NCI-H524 (cell line): Measurements from ENCODE around the gene KIFC1.
A peak's percentile ranks its signal among the peaks of the same experiment; 100 is the strongest.

Experiments used
- DNase-seq, 2 experiments: peaks; one replicate each; lab custom pipeline; 2025; lab: John Stamatoyannopoulos, UW

The KIFC1 gene

DNA sequence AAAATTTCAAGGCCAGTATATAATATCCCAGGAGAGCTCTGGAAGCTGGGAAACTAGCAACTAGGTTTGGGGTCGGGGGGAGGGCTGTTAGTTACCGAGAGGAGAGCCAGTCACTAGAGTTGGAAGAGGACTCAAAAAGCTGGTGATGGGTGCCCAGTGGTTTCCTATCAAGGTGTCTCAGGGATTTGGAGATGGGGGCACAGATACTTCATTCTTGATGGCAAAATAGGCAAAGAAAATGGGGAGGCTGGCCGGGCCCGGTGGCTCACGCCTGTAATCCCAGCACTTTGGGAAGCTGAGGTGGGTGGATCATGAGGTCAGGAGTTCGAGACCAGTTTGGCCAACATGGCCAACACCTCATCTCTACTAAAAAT is 20.0 kb downstream of the KIFC1 start:
- no peak for DNase-seq

DNA sequence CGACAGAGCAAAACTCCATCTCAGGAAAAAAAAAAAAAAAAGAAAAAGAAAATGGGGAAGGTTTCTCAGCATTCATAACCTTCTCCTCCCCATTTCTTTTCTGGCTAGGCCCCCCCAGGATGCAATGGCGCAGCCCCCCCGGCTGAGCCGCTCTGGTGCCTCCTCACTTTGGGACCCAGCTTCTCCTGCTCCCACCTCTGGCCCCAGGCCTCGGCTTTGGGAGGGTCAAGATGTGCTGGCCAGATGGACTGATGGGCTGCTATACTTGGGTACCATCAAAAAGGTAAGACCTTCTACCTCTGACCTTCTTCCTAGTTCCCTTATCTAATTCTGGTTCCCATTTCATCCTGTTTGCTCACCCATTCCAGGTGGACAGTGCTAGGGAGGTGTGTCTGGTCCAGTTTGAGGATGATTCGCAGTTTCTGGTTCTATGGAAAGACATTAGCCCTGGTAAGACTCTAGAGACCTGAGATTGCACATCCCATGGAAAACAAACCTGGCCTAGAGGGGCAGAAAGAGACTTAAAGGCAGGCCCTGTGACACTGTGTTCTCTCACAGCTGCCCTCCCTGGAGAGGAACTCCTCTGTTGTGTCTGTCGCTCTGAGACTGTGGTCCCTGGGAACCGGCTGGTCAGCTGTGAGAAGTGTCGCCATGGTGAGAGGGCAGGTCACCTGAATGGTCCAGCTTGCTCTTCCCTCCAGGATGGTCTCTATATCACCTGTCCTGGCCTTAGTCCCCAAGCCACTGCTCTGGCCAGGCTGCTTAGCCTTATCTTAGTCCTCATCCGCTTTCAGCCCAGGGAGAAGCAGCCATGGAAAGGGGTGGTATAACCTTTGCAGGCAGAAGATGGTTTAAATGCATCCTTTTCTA is 20.8 kb downstream of the KIFC1 start:
- no peak for DNase-seq

DNA sequence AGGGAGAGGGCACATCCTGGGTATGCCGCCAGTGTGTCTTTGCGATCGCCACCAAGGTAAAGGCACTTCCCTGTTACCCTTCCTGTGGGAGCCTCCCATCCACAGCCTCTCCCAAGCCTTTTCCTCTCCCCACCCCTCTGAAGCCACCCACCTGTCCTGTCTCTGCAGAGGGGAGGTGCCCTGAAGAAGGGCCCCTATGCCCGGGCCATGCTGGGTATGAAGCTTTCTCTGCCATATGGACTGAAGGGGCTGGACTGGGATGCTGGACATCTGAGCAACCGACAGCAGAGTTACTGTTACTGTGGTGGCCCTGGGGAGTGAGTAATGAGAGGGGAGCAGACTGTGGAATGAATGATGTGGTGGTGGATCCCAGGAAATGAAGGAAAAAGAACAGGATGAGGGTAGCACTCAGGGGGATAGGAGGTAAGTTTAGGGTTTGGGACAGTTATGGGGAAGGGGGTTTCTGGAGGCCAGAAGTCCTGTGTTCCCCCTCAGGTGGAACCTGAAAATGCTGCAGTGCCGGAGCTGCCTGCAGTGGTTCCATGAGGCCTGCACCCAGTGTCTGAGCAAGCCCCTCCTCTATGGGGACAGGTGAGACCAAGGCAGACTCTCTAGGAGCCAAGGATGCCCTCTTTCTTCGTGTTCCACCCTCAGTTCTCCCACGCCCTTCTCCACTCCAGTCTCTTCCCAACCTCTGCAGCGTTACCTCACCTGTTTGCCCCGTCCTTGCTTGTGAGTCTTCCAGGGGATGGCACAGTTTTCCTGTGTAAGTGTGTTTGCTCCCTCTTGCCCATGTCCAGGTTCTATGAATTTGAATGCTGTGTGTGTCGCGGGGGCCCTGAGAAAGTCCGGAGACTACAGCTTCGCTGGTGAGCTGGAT is 21.9 kb downstream of the KIFC1 start:
- DNase-seq: no peak

DNA sequence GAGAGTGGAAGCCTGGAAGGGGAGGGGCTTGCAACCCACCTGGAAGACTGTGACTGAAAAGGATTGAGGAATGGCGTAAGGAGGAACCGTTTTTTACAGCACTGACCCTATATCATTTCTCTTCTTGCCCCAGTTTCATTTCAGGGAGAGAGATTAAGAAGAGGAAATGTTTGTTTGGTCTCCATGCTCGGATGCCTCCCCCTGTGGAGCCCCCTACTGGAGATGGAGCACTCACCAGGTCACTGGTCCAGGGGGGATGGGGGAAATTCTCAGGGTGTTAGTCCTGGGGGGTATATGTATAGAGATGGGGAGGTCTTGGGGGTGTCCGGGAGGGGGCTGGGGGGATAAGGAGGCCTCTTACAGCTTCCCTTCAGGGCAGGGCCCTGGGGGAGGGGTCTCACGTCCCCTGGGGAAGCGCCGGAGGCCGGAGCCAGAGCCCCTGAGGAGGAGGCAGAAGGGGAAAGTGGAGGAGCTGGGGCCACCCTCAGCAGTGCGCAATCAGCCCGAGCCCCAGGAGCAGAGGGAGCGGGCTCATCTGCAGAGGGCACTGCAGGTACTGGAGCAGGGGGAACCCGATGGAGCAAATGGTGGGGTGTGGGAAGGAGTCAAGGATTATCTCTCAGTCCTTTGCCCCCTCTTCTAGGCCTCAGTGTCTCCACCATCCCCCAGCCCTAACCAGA is 23.1 kb downstream of the KIFC1 start:
- no peak for DNase-seq

DNA sequence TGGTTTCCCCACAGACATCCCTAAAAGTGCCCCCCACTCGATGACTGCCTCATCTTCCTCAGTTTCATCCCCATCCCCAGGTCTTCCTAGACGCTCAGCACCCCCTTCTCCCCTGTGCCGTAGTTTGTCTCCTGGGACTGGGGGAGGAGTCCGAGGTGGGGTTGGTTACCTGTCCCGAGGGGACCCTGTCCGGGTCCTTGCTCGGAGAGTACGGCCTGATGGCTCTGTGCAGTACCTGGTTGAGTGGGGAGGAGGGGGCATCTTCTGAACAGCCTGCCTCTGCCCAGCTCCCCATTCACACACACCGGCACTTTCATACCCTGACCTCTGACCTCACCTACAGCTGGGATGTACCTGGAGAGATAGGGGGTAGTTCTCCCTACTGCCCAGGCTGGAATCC is 24.2 kb downstream of the KIFC1 start:
- no peak for DNase-seq

GRCh38 chr6:33416386-33417127 is 24.9 kb downstream of the KIFC1 start:
- no peak for DNase-seq

DNA sequence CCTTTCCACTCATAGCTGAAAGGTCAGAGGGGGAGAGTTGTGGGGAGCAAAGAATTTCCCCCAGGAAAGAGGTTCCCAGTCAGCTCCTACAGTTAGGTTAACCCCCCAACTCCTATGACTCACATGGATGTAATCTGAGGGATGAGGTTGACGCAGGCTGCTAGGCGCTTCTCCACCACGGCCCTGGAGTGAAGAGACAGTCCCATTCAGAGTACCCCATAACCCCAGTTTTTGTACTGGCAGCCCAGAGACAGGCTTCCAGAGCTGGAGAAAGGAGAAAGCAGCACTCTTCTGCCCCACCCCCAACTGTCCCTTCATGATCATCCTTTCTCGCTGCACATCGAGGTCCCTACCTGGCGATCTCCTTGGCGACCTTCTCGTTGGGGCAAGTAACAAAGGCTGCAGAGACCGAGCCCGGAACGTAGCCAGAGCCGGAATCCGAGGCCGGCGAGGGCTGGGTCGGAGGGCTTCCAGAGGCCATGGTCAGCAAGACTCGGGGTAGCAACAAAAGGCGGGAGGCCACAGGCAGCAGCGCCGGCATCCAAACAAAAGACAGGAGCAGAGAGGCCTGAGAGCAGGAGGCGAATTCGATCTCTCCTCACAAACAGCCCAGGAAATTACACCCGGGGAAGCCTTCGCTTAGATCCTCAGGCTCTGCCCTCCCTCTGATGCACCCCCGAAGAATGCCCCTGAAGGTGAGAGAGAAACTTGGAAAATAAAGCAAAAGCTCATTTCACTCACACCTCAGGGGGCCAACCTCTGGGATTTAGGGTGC is 25.7 kb downstream of the KIFC1 start:
- no peak for DNase-seq

- peak; percentile 99 for DNase-seq
These were observed 26.5 kb downstream of the KIFC1 start, which contains the start of gene CUTA for GRCh38 chr6:33417903-33418689. Gene CUTA (minus strand): TSS chr6:33418107. CDS start chr6:33418000, 107 bp downstream.

DNA sequence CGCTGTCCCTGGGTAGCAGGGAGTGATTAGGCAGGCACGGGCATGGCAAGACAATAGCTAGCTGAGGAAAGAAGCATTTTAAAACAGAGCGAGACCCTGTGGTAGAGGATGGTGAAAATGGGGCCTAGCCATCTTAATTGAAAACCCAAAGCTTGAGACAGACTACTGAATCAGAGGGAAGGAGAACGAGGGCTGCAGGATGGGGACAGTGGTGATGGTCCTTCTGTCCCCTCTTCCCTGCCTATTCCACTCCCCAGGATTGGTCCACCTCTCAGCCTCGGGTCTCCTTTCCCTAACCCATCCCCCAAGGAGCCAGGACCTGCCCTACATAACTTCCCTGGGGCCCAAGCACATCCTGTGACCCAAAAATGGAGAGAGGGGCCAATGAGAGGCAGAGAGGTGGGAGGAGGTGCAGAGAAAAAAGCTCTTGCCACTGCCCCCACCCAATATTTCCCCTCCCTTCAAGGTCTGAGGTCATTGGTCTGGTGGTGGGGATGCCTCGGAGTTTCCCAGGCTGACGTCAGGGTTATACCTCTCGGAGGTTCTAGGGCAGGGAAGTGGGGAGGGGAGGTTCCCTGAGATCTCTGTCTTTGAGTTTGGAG is 27.2 kb downstream of the KIFC1 start:
- peak in 1 of 2 experiments; percentile 52 for DNase-seq

- peak; percentile 65 to 72 for DNase-seq
These were observed 28.2 kb downstream of the KIFC1 start, which contains the start of gene SYNGAP1 for GRCh38 chr6:33419580-33420490. Gene SYNGAP1 (plus strand): TSS chr6:33420065. CDS start chr6:33420265, 200 bp downstream.

- DNase-seq: peak; percentile 68 to 78
These were observed 29.1 kb downstream of the KIFC1 start for GRCh38 chr6:33420491-33421343.

GRCh38 chr6:33421344-33421643 is 29.7 kb downstream of the KIFC1 start:
- no peak for DNase-seq

DNA sequence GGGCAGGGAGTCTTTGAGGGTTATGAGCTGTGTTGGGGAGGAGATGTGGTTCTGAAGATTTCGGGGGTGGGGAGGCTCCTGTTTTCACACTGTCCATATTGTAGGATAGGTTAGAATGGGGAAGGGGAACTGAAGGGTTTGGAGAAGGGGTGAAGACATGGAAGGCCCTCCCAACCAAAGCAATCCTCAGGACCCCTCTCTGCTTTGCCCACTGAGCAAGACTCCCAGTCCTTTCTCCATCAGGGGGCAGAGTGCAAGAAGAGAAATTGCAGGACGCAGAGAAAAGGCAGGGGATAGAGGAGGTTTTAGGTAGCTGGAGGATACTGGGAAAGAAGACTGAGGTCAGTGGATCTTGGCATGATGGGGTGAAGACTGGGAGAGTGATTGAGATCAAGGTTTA is 32.2 kb downstream of the KIFC1 start:
- DNase-seq: no peak

GRCh38 chr6:33424855-33425667 is 33.4 kb downstream of the KIFC1 start:
- DNase-seq: no peak

- DNase-seq: peak; percentile 74 to 75
These were observed 34.3 kb downstream of the KIFC1 start for GRCh38 chr6:33425668-33426577.
